K562 treated with DMSO at 1 percent for 4 hours (cell line): Measurements from ENCODE around the gene ZBBX. TPM values are rescaled to one million over a fixed set of nuclear protein-coding genes. Genes with fewer than 3 reads are reported as not detected.

ENCODE experiments used
- total RNA-seq: library from RNA; unstranded; fragments of 300-600 nt; gene quantifications from 2 replicates; pipeline ENCODE4 v1.2.3, GENCODE V29; 2022; ENCODE audit not compliant: insufficient read depth

Gene ZBBX
- total RNA-seq = not detected in 2 replicates

GRCh38 chr3:167380004-167380689 lies at the start of gene ZBBX:
Gene ZBBX (minus strand): TSS chr3:167380297. CDS start chr3:167372901, 7,396 bp downstream.

Other genes starting within 250 kb of the ZBBX start
- not detected in 2 replicates for gene SERPINI2, start 93.7 kb upstream of the ZBBX start, total RNA-seq